Skeletal muscle satellite cell (primary cell): ENCODE data around the gene INHBE.
A peak's percentile ranks its signal among the peaks of the same experiment; 100 is the strongest.

Source experiments
- H3K27me3 ChIP-seq: 2 replicates; pipeline ENCODE4 v1.7.0; 2013; ENCODE audit warnings: low read length; ENCODE audit not compliant: control insufficient read depth, insufficient read depth
- H3K36me3 ChIP-seq: 2 replicates; pipeline ENCODE4 v1.7.0; 2013; ENCODE audit warnings: mild to moderate bottlenecking, control low read depth, low read length; ENCODE audit not compliant: insufficient read depth
- H3K4me1 ChIP-seq: 2 replicates; pipeline ENCODE4 v1.7.0; 2013; ENCODE audit warnings: low read length; ENCODE audit not compliant: control insufficient read depth, insufficient read depth
- H3K4me2 ChIP-seq: 2 replicates; pipeline ENCODE4 v1.7.0; 2013; ENCODE audit warnings: mild to moderate bottlenecking, low read length
- H3K4me3 ChIP-seq: 2 replicates; pipeline ENCODE4 v1.7.0; 2013; ENCODE audit warnings: low read length
- H3K9ac ChIP-seq: 2 replicates; pipeline ENCODE4 v1.7.0; 2013; ENCODE audit warnings: mild to moderate bottlenecking, low read depth, low read length, moderate library complexity
- H3K9me3 ChIP-seq: replicated peaks from 2 replicates; pipeline ENCODE4 v1.7.0; 2013; ENCODE audit warnings: mild to moderate bottlenecking, control low read depth, low read length

Gene INHBE

DNA sequence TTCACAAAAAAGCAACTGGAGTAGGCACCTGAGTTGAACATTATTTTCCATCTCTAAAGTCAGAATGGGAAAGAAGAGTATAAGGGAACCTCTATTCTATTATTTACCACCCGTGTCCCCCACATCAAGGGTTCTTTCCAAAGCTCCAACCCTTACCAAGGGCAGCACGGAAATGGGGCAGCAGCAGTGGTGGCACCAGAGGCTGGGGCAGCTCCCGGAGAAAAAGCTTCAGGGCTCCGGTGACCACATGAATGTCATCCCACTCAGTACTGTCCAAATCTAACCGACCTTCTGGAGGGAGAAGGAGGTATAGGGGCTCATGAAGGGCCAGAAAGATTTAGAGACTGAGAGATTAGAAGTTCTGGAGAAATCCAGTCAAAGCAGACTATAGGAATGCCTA, 18.8 kb downstream of the INHBE start:
- Histone ChIP-seq H3K4me1 (peaks cover 5% of the 10 kb centered on the region), H3K9me3 (no peaks in the 10 kb centered on the region), H3K4me3 (no peak overlapping the region), H3K27me3 (peaks cover 65% of the 10 kb centered on the region), H3K9ac (no peak overlapping the region), H3K36me3 (no peaks in the 10 kb centered on the region), H3K4me2 (no peak overlapping the region)

- peaks cover 7% of the 10 kb centered on the region for H3K4me1 ChIP-seq
- H3K4me3 ChIP-seq = no peak overlapping the region
- no peaks in the 10 kb centered on the region for H3K9me3 ChIP-seq
- H3K36me3 ChIP-seq = no peaks in the 10 kb centered on the region
- no peak overlapping the region for H3K4me2 ChIP-seq
- H3K9ac ChIP-seq = no peak overlapping the region
- H3K27me3 ChIP-seq = peaks cover 61% of the 10 kb centered on the region
These were observed 19.3 kb downstream of the INHBE start for GRCh38 chr12:57474430-57474829.

GRCh38 chr12:57474862-57475261, 19.8 kb downstream of the INHBE start:
- Histone ChIP-seq H3K36me3 (no peaks in the 10 kb centered on the region), H3K9me3 (no peaks in the 10 kb centered on the region), H3K4me2 (no peak overlapping the region), H3K9ac (no peak overlapping the region), H3K4me3 (no peak overlapping the region), H3K4me1 (peaks cover 10% of the 10 kb centered on the region), H3K27me3 (peaks cover 62% of the 10 kb centered on the region)

DNA sequence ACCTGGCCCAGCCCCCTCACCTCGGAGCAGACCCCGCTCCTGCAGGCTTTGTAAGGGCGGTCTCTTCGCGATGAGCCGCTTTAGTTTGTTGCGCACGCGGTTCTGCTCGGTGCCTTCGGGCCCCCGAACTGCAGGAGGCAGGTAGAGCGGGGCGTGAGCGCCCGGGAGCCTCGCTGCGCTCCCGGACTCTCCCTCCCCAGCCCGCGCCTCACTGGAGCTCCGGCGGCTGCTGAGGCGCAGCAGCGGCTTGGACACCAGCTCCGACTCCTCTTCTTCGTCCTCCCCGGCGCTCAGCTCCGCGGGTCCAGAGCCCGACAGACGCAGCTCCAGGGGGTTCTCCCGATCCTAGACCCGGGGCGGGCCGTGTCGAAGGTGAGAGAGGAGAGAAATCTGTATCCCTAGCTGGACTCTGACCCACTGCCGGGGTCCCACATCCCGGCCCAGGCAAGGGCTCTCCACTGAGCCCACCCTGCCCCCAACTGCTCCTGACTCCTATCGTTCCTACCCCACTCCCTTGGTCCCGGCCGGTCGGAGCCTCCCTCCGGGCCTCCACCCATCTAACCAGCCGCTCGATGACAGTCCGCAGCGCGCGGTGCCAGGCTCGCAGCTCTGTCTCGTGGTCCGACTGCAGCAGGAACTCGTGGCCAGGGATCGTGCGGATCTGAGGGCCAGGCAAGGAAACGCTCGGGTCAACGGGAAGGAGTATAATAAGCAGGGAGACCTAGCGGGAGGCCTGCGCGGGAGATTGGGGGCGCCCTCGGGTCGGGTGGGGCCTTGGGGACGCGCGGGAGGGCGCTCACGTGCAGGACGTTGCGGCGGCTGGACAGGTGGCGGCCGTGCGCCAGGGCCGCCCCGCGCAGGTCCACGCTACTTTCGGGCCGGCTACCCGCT, 20.4 kb downstream of the INHBE start:
- Histone ChIP-seq H3K27me3 (peaks cover 67% of the 10 kb centered on the region), H3K9ac (no peak overlapping the region), H3K36me3 (no peaks in the 10 kb centered on the region)

GRCh38 chr12:57476162-57476992, 21.3 kb downstream of the INHBE start:
- no peak overlapping the region for H3K9ac ChIP-seq
- peaks cover 10% of the 10 kb centered on the region for H3K4me1 ChIP-seq
- H3K4me3 ChIP-seq = peak overlapping the region; percentile 14
- H3K4me2 ChIP-seq = peak overlapping the region; percentile 33
- peaks cover 71% of the 10 kb centered on the region for H3K27me3 ChIP-seq
- no peaks in the 10 kb centered on the region for H3K9me3 ChIP-seq
- H3K36me3 ChIP-seq = no peaks in the 10 kb centered on the region

More for the DNA sequence above, 20.4 kb downstream of the INHBE start:
- Histone ChIP-seq H3K9me3 (no peaks in the 10 kb centered on the region), H3K4me3 (peak overlapping the region; percentile 14), H3K4me2 (peak overlapping the region; percentile 33), H3K4me1 (peaks cover 10% of the 10 kb centered on the region)

DNA sequence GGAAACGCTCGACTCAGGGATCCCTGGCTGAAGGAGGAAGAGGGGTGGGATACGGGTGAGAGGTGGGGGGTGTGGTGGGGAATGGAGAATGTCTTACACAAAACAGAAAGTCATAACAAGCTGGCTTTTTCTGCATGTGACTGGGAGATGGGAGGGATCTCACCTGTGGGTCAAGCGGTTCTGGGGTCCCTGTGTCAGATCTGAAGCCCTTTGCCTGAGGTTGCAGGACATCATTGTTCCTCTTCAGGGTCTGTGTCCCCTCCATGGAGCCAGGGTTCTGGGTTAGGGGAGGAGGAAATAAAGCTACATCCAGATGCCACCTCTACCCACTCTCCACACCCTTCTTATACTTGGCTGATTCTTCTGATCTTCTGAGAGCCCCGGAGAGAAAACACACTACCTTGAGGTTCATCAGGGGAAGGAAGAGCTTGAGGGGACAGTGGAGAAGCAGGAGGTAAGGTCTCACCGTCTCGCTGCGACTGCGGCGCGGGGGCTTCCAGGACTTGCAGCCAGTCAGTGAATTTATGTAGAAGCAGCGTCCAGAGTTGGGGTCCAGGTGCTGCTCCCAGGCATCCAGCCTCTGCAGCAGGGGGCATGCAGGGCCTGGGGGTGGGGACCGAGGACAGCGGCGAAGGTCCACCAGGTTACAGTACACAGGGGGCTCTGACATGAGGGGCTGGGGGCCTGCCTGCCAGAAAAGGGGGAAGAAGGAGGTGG, 22.0 kb downstream of the INHBE start:
- no peaks in the 10 kb centered on the region for H3K9me3 ChIP-seq
- no peak overlapping the region for H3K9ac ChIP-seq
- no peak overlapping the region for H3K4me3 ChIP-seq
- H3K36me3 ChIP-seq = no peaks in the 10 kb centered on the region
- no peak overlapping the region for H3K4me2 ChIP-seq
- peaks cover 10% of the 10 kb centered on the region for H3K4me1 ChIP-seq
- peaks cover 69% of the 10 kb centered on the region for H3K27me3 ChIP-seq

DNA sequence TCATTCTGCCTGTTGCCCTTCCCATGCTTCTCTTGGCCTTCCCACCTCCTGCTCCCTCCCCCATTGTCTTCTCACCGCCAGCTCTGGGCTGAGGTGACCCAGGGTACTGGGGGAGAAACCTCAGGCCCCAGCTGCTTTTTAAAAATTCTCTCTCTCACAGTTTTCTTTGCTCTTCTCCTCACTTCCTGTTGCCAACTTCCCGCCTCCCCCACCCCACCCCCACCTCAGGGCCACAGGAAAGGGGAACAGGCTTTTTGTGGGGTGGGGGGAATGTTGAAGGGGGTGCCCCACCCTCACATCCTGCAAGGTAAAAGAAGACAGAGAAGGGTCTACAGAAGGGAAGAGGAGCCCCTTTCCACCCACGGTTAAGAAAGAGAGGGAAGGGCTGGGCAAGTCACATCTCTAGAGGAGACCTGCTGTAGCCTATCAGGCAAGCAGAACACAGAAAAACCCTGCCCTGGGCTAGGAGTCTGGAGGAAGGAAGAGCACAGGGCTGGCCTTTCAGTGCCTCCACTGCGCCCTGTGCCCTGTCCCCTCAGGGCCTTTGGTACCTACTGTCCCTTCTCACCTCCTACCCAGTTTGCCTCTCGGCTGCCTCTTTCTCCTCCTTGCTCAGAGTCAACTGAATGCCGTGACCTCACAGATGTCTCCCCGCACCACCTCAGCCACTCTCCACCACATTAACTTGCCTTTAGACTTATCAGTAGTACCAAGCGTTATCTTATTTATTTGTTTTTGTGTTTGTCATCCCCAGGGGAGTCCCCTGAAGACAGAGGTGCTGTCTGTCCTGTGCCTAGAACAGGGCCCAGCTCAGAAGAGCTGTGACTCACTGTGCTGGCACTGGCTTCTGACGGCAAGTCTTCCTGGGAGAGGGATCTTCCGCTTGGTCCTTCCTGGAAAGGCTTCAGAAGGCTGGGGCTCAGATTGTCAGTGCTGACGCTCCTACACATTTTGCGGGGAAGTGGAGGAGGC, 22.9 kb downstream of the INHBE start:
- Histone ChIP-seq H3K27me3 (peaks cover 61% of the 10 kb centered on the region), H3K4me3 (no peak overlapping the region), H3K9me3 (no peaks in the 10 kb centered on the region), H3K36me3 (no peaks in the 10 kb centered on the region), H3K4me1 (peaks cover 10% of the 10 kb centered on the region), H3K4me2 (no peak overlapping the region), H3K9ac (no peak overlapping the region)

DNA sequence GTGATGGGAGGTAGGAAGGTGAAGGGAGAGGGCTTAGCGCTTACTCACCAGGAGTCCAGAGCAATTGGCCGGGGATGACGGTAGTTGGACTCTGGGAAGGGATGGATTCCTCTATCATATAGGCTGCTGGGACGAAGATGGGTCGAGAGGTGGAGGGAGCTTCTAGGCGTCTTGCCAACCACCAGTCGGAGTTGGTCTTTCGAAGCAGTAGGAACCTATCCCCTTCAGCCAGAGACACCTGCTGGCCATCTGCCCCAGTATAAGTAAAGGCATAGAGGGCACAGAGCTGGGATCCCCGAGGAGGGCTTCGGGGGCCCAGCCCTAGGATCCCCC, 23.9 kb downstream of the INHBE start:
- Histone ChIP-seq H3K4me3 (no peak overlapping the region), H3K9ac (no peak overlapping the region), H3K9me3 (no peaks in the 10 kb centered on the region), H3K27me3 (peaks cover 53% of the 10 kb centered on the region), H3K36me3 (no peaks in the 10 kb centered on the region), H3K4me2 (no peak overlapping the region), H3K4me1 (peaks cover 14% of the 10 kb centered on the region)

GRCh38 chr12:57479376-57480115, 24.4 kb downstream of the INHBE start, which contains the start of gene ARHGAP9:
Gene ARHGAP9 (minus strand): TSS chr12:57479866. CDS start chr12:57479406, 460 bp downstream.
- H3K9me3 ChIP-seq = no peaks in the 10 kb centered on the region
- peaks cover 47% of the 10 kb centered on the region for H3K27me3 ChIP-seq
- H3K9ac ChIP-seq = no peak within 1 kb of the TSS
- no peak within 1 kb of the TSS for H3K4me2 ChIP-seq
- no peaks in the 10 kb centered on the region for H3K36me3 ChIP-seq
- no peak within 1 kb of the TSS for H3K4me3 ChIP-seq
- H3K4me1 ChIP-seq = peaks cover 14% of the 10 kb centered on the region

DNA sequence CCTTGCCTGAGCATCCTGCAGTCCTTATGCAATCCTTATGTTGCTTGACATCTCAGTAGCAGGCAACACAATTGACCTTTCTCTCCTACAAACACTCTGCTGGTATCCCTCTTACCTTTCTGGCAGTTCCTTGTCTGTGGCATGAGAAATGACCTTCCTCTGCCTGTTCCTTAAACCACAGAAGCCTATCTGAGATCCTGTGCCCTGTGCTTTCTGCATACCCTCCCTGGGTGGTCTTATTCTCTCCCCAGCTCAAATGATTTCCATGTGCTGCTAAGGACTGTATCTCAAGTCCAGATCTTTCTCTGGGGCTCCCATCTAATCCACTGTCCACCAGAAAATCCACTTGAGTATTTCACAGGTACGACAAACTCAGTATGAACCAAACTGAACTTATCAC, 26.6 kb downstream of the INHBE start:
- Histone ChIP-seq H3K4me3 (no peak overlapping the region), H3K9ac (no peak overlapping the region), H3K27me3 (peaks cover 27% of the 10 kb centered on the region), H3K9me3 (no peaks in the 10 kb centered on the region), H3K4me1 (peaks cover 9% of the 10 kb centered on the region), H3K4me2 (no peak overlapping the region), H3K36me3 (no peaks in the 10 kb centered on the region)
